CD4-positive, CD25-positive, alpha-beta regulatory T cell (primary cell): ENCODE measurements around the gene PDGFD. TPM values are rescaled to one million over a fixed set of nuclear protein-coding genes. Genes with fewer than 3 reads are reported as not detected.

Experiments used
- ATAC-seq, 2 donors: fragments of 150-1000 bp; cut with Tn5 transposase; one replicate each; pipeline ENCODE4 v1.10.0; 2021; ENCODE audit warnings: low read depth in 2 of 2, moderate number of reproducible peaks in 2 of 2, moderate library complexity in 1 of 2
- DNase-seq, 3 donors: peaks; one replicate each; pipeline versions ENCODE4 v3.0.0 to v3.0.0-alpha.2; 2012 to 2022; ENCODE audit warnings: mixed read lengths in 1 of 3
- H3K27ac ChIP-seq: one replicate; pipeline ENCODE4 v1.7.0; 2013; ENCODE audit warnings: mild to moderate bottlenecking, low read length; ENCODE audit not compliant: insufficient read depth, poor library complexity, severe bottlenecking
- H3K27me3 ChIP-seq: one replicate; pipeline ENCODE4 v1.7.0; 2013; ENCODE audit warnings: low read length; ENCODE audit not compliant: control insufficient read depth, insufficient read depth
- H3K36me3 ChIP-seq: one replicate; pipeline ENCODE4 v1.7.0; 2013; ENCODE audit warnings: mild to moderate bottlenecking, low read length, moderate library complexity; ENCODE audit not compliant: control insufficient read depth, insufficient read depth
- H3K4me1 ChIP-seq: 2 replicates; pipeline ENCODE4 v1.7.0; 2013; ENCODE audit warnings: mild to moderate bottlenecking, low read length; ENCODE audit not compliant: insufficient read depth, control insufficient read depth, poor library complexity, severe bottlenecking
- H3K4me3 ChIP-seq: one replicate; pipeline ENCODE4 v1.7.0; 2013; ENCODE audit warnings: low read depth, mild to moderate bottlenecking, low read length, moderate library complexity
- H3K9me3 ChIP-seq, 2 experiments: 1 replicate in 1 of 2; 2 replicates in 1 of 2; pipeline ENCODE4 v1.7.0; 2013; ENCODE audit warnings: low read length in 2 of 2, mild to moderate bottlenecking in 1 of 2, moderate library complexity in 1 of 2; ENCODE audit not compliant: control insufficient read depth in 2 of 2
- H3K27ac Mint-ChIP-seq, 3 donors: one replicate each; pipeline ENCODE4 v1.8.0; 2020 to 2022; ENCODE audit warnings: mild to moderate bottlenecking in 3 of 3, mixed read lengths in 3 of 3, moderate library complexity in 2 of 3
- H3K27me3 Mint-ChIP-seq: one replicate; pipeline ENCODE4 v1.8.0; 2022; ENCODE audit warnings: mild to moderate bottlenecking, mixed read lengths
- H3K36me3 Mint-ChIP-seq: one replicate; pipeline ENCODE4 v1.8.0; 2020; ENCODE audit warnings: mixed read lengths
- H3K4me1 Mint-ChIP-seq, 4 donors: one replicate each; pipeline ENCODE4 v1.8.0; 2020 to 2022; ENCODE audit warnings: mixed read lengths in 4 of 4, mild to moderate bottlenecking in 1 of 4
- H3K4me3 Mint-ChIP-seq, 4 donors: one replicate each; pipeline ENCODE4 v1.8.0; 2020 to 2022; ENCODE audit warnings: mild to moderate bottlenecking in 4 of 4, mixed read lengths in 4 of 4, moderate library complexity in 3 of 4
- H3K9me3 Mint-ChIP-seq, 7 donors: one replicate each; pipeline ENCODE4 v1.8.0; 2020 to 2022; ENCODE audit warnings: mixed read lengths in 7 of 7, mild to moderate bottlenecking in 3 of 7, moderate library complexity in 2 of 7
- polyA plus RNA-seq, 4 donors: library from polyadenylated mRNA; unstranded; fragments of 300-500 nt; fragmentation: Illumina TruSeq; gene quantifications; one replicate each; pipeline ENCODE4 v1.2.3, GENCODE V29; 2021
- total RNA-seq: library from RNA; stranded (reverse); gene quantifications from one replicate; pipeline ENCODE4 v1.2.3, GENCODE V29; 2022

PDGFD gene
- total and polyA plus RNA-seq, 5 donors from 2014 or later, result 0.05 TPM; not detected in 4

DNA sequence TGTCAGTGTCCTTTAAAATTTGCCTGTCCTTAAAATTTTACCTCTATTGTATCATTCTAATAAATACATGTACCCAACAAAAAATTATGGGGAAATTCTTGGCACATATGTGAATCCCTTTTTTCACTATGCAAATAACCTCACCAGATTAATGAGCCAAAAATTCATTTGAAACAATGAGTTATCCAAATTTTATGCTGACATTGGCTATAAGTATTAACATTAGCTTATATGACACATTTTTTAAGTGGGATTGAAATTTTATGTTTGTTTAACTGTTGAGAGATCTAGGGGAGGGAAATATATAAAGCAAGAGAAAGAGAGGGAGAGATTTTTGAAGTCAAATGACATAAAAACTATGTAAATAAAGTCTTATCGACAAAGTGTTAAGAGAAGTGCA, 11.8 kb upstream of the PDGFD start:
- no peaks in the 10 kb centered on the region for H3K27me3 Mint-ChIP-seq
- no peaks in the 10 kb centered on the region for H3K36me3 ChIP-seq
- no peak overlapping the region for H3K27ac Mint-ChIP-seq
- H3K27ac ChIP-seq, result no peak overlapping the region
- no peak overlapping the region for H3K4me3 ChIP-seq
- H3K4me1 Mint-ChIP-seq, result no peaks in the 10 kb centered on the region
- H3K9me3 ChIP-seq, result no peaks in the 10 kb centered on the region
- no peak overlapping the region for H3K4me3 Mint-ChIP-seq
- H3K36me3 Mint-ChIP-seq, result no peaks in the 10 kb centered on the region
- no peak for ATAC-seq
- no peak for DNase-seq
- no peaks in the 10 kb centered on the region for H3K4me1 ChIP-seq
- peaks cover 0 to 3% (median 0%) of the 10 kb centered on the region in 7 donors for H3K9me3 Mint-ChIP-seq
- no peaks in the 10 kb centered on the region for H3K27me3 ChIP-seq

DNA sequence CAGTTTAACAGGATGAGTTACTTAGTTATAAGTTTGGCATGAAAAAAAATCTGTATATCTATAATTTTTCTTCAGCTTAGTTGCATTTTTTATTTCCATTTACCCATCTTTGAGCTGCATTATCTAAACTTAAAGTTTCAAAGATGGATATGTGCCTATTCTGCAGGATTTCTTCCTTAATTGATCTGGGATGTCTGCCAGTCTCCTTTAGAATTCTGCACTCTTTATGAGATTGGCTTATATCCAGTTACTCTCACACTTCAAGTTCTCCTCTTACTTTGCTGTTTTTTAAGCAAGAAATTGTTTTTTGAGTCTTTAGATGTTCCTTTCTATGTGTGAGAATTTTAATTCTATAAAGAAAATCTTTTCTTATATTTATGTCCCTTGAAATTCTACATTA, 5.1 kb upstream of the PDGFD start:
- ATAC-seq (no peak), DNase-seq (no peak)
- Mint-ChIP-seq H3K4me3 (no peak overlapping the region), H3K27me3 (peaks cover 5% of the 10 kb centered on the region), H3K27ac (no peak overlapping the region), H3K9me3 (peaks cover 0 to 3% (median 0%) of the 10 kb centered on the region in 7 donors), H3K36me3 (no peaks in the 10 kb centered on the region), H3K4me1 (no peaks in the 10 kb centered on the region)
- Histone ChIP-seq H3K4me1 (no peaks in the 10 kb centered on the region), H3K27me3 (peaks cover 2% of the 10 kb centered on the region), H3K4me3 (no peak overlapping the region), H3K27ac (no peak overlapping the region), H3K36me3 (no peaks in the 10 kb centered on the region), H3K9me3 (no peaks in the 10 kb centered on the region)

DNA sequence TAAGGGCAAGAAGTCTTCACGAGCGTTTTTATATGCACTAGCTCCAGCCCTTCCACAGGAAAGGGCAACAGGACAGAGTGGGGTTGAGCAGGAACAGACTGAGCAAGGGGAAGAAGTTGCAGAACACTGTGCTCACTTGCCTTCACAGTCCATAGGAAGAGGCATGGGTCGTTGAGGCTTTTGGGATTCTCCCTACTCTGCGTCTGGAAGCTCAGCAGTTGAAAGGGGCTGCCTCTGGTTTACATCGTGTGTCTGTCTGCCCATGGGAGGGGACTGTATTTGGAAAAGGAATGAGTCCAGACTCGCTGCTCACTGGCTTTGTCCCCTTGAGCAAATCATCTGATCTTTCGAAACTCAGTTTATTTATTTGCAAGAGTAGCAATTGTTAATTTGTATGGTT, 1.1 kb upstream of the PDGFD start:
- Histone ChIP-seq H3K4me1 (peaks cover 4% of the 10 kb centered on the region), H3K4me3 (no peak overlapping the region), H3K27me3 (peaks cover 6% of the 10 kb centered on the region), H3K36me3 (no peaks in the 10 kb centered on the region), H3K9me3 (no peaks in the 10 kb centered on the region), H3K27ac (no peak overlapping the region)
- DNase-seq, result no peak
- H3K4me1 Mint-ChIP-seq, result peaks cover 0 to 3% (median 0%) of the 10 kb centered on the region in 4 donors
- peaks cover 0 to 1% (median 0%) of the 10 kb centered on the region in 7 donors for H3K9me3 Mint-ChIP-seq
- H3K4me3 Mint-ChIP-seq, result no peak overlapping the region
- no peak for ATAC-seq
- peaks cover 15% of the 10 kb centered on the region for H3K27me3 Mint-ChIP-seq
- H3K27ac Mint-ChIP-seq, result no peak overlapping the region
- H3K36me3 Mint-ChIP-seq, result no peaks in the 10 kb centered on the region

DNA sequence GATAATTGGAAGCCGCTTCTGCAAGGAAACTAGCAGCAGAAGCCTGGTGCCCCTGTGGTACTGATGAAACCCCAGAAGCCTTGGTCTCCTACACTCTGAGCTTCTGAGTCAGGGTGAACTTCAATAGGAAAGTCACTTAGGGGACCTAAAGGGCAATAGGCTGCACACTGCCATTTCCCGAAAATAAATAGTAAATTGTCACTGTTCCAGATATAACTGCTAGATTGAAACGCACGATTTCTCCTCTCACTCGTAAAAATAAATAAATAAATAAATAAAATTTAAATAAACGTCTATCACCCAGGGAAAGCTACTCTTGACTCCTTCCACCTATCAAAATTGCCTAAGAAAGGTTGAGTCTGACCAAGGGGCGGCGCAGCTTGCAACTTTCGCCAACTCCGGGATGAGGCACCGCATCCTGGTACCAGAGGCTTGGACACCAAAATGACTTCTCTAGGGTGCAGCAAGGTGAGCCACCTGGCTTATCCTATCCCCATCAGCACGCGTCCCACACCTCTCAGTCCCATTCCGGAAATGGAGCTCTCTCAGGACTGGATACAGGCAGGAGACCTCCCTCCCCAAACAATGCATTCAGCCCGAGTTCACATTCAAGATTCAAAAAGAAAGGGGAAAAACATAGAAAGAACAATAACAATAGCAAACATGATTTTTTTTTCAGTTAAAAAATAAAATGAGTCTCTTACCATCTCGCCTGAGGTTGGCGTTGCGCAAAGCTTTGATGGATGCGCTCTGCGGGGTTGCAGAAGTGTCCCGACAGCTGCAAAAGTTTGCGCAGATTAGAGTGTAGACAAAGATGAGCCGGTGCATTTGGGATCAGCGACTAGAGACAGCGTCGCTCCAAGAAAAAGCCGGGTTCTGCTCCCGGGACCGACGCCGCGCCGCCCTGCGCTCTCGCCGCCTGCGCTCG, 583 bp downstream of the PDGFD start:
- Histone ChIP-seq H3K27ac (no peak overlapping the region), H3K4me3 (no peak overlapping the region), H3K4me1 (peaks cover 4% of the 10 kb centered on the region), H3K36me3 (no peaks in the 10 kb centered on the region), H3K27me3 (peaks cover 6% of the 10 kb centered on the region), H3K9me3 (no peaks in the 10 kb centered on the region)
- no peak for DNase-seq
- Mint-ChIP-seq H3K9me3 (peaks cover 0 to 1% (median 0%) of the 10 kb centered on the region in 7 donors), H3K27ac (no peak overlapping the region), H3K36me3 (no peaks in the 10 kb centered on the region), H3K4me3 (peak overlapping the region in 1 of 4 donors; percentile 58), H3K27me3 (peaks cover 15% of the 10 kb centered on the region), H3K4me1 (peaks cover 0 to 3% (median 0%) of the 10 kb centered on the region in 4 donors)
- peak in 1 of 2 donors; percentile 16 for ATAC-seq

DNA sequence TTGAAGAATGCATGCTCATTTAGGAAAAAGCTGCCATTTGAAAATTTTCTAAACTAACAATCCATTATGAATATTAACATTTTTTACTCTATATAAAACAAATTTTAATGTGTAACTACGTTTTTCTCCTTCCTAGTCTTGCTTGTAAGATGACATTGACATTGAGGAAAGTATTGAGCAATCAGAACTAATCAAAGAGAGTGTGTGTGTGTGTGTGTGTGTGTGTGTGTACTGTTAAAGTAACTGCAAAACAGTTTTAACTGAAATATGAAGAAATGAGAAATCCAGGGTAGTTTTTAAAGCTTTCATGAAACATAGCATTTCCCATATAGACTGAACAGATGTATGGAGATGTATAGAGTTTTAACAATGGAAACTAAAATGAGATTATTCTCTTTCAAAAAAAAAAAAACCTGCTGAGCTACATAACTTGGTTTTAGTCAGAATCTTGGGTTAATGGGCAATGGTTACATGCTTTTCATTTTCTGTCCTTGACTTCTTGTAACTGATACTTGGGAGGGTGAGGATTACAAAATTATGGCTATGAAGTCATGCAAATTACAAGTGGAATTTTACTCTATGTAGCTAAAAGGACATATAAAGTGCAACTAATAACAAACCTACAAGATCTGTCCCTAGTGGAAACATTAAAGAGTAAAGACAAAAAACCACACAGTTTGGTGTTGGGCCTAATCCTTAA, 2.0 kb downstream of the PDGFD start:
- Mint-ChIP-seq H3K9me3 (peaks cover 0 to 1% (median 0%) of the 10 kb centered on the region in 7 donors), H3K27me3 (peaks cover 15% of the 10 kb centered on the region), H3K4me3 (no peak overlapping the region)

DNA sequence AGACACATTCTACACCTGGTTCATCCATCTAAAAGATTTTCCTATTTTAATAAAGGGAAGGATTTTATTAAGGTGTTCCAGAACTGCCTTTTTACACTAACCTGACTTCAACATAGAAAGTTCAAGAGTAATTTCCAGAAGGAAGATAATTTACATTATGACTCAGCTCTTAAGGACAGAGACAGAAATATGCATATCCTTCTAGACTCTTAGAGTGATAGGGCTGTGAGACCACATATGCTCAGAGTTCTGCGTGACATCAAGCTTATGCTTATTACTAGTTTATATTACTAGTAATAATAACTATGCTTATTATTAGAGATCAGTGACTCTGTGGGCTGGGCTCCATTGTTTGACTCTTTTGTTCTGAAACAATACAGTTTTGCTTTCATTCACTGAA, 4.6 kb downstream of the PDGFD start:
- Histone ChIP-seq H3K9me3 (no peaks in the 10 kb centered on the region), H3K36me3 (no peaks in the 10 kb centered on the region), H3K27ac (no peak overlapping the region), H3K4me1 (peaks cover 4% of the 10 kb centered on the region), H3K27me3 (peaks cover 3% of the 10 kb centered on the region), H3K4me3 (no peak overlapping the region)
- H3K36me3 Mint-ChIP-seq, result no peaks in the 10 kb centered on the region
- H3K27me3 Mint-ChIP-seq, result peaks cover 15% of the 10 kb centered on the region
- H3K27ac Mint-ChIP-seq, result no peak overlapping the region
- DNase-seq (no peak), ATAC-seq (no peak)
- H3K4me3 Mint-ChIP-seq, result no peak overlapping the region
- peaks cover 0 to 3% (median 0%) of the 10 kb centered on the region in 4 donors for H3K4me1 Mint-ChIP-seq
- H3K9me3 Mint-ChIP-seq, result peaks cover 0 to 1% (median 0%) of the 10 kb centered on the region in 7 donors

More for the DNA sequence above, 2.0 kb downstream of the PDGFD start:
- H3K27me3 ChIP-seq, result peaks cover 6% of the 10 kb centered on the region
- no peak overlapping the region for H3K4me3 ChIP-seq
- H3K27ac ChIP-seq, result no peak overlapping the region
- no peaks in the 10 kb centered on the region for H3K9me3 ChIP-seq
- Mint-ChIP-seq H3K36me3 (no peaks in the 10 kb centered on the region), H3K27ac (no peak overlapping the region), H3K4me1 (peaks cover 0 to 3% (median 0%) of the 10 kb centered on the region in 4 donors)
- no peak for DNase-seq
- ATAC-seq, result no peak
- H3K36me3 ChIP-seq, result no peaks in the 10 kb centered on the region
- H3K4me1 ChIP-seq, result peaks cover 4% of the 10 kb centered on the region

DNA sequence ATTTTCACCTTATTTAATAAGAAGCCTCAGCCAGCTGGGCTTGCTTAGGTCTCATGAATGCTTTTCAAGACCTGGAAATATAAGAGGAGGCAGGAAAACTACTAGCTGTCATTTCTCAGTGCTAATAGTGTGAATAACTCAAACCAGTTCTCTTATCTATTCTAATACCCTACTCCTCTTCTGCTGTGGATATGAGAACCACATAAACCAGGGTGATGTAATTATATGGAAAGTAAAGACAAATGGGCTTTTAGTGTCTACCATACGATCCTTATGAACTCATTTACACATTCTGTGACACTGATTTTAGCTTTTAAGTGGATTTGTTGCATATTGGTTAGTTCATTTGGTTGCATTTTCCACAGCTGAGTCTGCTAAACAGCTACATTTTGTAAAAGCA, 8.6 kb downstream of the PDGFD start:
- Histone ChIP-seq H3K9me3 (no peaks in the 10 kb centered on the region), H3K27ac (no peak overlapping the region), H3K4me3 (no peak overlapping the region), H3K27me3 (no peaks in the 10 kb centered on the region), H3K4me1 (no peaks in the 10 kb centered on the region), H3K36me3 (no peaks in the 10 kb centered on the region)
- H3K27ac Mint-ChIP-seq, result no peak overlapping the region
- no peaks in the 10 kb centered on the region for H3K36me3 Mint-ChIP-seq
- H3K9me3 Mint-ChIP-seq, result no peaks in the 10 kb centered on the region
- ATAC-seq (no peak), DNase-seq (no peak)
- H3K4me3 Mint-ChIP-seq, result no peak overlapping the region
- H3K27me3 Mint-ChIP-seq, result no peaks in the 10 kb centered on the region
- no peaks in the 10 kb centered on the region for H3K4me1 Mint-ChIP-seq
